ENCODE measurements around the gene OR4K5. TPM values are rescaled to one million over a fixed set of nuclear protein-coding genes. Genes with fewer than 3 reads are reported as not detected.
"Not testable (repeated sequence)": the region's sequence is repeated elsewhere in the genome, so short reads cannot be mapped to it uniquely, and the experiment has no call there.

The OR4K5 gene
- total RNA-seq, 1 donor from 2014 or later: not detected

GRCh38 chr14:19949218-19949617 lies 28.8 kb downstream of the OR4K5 start:
- ATAC-seq (ENCODE audit: low read depth) (no peak), DNase-seq (no peak)
- Mint-ChIP-seq H3K4me1 (no peaks in the 10 kb centered on the region), H3K36me3 (ENCODE audit: low read depth) (no peaks in the 10 kb centered on the region), H3K27ac (no peak overlapping the region), H3K27me3 (no peaks in the 10 kb centered on the region), H3K4me3 (no peak overlapping the region), H3K9me3 (peaks cover 2% of the 10 kb centered on the region)
- POLR2A ChIA-PET: no interaction called here
- intact Hi-C loops (cut with micrococcal nuclease): no loop called here
- CTCF ChIA-PET: no interaction called here
- no peak for TF ChIP-seq CTCF (IDR thresholded peaks at IDR 0.05)

DNA sequence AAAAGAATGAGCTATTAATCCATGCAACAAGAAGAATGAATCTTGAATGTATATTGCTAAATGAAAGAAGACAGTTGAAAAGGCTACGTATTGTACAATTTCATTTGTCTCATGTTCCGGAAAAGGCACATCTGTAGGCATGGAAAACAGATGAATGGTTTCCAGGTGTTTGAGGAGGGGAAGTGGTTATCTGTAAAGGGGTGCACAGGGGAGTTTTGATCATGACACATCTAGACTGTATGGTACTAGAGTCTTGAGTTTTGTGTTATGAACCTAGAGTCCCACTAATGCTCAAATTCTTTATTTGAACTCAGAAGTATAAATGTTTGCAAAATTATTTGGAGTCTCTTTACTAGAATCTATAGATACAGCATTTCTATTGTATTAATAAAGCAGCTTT lies 49.3 kb downstream of the OR4K5 start:
- H3K9me3 Mint-ChIP-seq; H3K4me3 Mint-ChIP-seq; POLR2A ChIA-PET; ATAC-seq (ENCODE audit: low read depth); DNase-seq; H3K27me3 Mint-ChIP-seq; intact Hi-C loops (cut with micrococcal nuclease); H3K36me3 Mint-ChIP-seq (ENCODE audit: low read depth); CTCF ChIA-PET; H3K27ac Mint-ChIP-seq; H3K4me1 Mint-ChIP-seq: not testable (repeated sequence)

Other genes starting within 250 kb of the OR4K5 start
- gene OR11H2, start 206.7 kb upstream of the OR4K5 start, total RNA-seq: not detected in 2 replicates
- gene OR4Q3, start 177.0 kb upstream of the OR4K5 start, total RNA-seq: not detected in 2 replicates
- gene OR4M1, start 147.1 kb upstream of the OR4K5 start, total RNA-seq: not detected in 2 replicates
- not detected in 2 replicates for gene OR4N2, start 116.8 kb upstream of the OR4K5 start, total RNA-seq
- gene OR4K2, start 45.5 kb upstream of the OR4K5 start, total RNA-seq: not detected in 2 replicates
- gene OR4K1, start 10.3 kb downstream of the OR4K5 start, total RNA-seq: not detected in 2 replicates
- not detected in 2 replicates for gene OR4K15, start 55.0 kb downstream of the OR4K5 start, total RNA-seq
- not detected in 2 replicates for gene OR4Q2, start 81.6 kb downstream of the OR4K5 start, total RNA-seq
- not detected in 2 replicates for gene OR4K14, start 98.7 kb downstream of the OR4K5 start, total RNA-seq
- gene OR4K13, start 115.4 kb downstream of the OR4K5 start, total RNA-seq: not detected in 2 replicates
- not detected in 2 replicates for gene OR4L1, start 139.4 kb downstream of the OR4K5 start, total RNA-seq
- gene OR4K17, start 190.1 kb downstream of the OR4K5 start, total RNA-seq: not detected in 2 replicates
- gene OR4N5, start 218.2 kb downstream of the OR4K5 start, total RNA-seq: not detected in 2 replicates

Data from activated B cell treated with CpG ODN at 0.5 μM for 24 hours (primary cell).